H1 (cell line): ENCODE results near the gene RDH5. TPM values are rescaled to one million over a fixed set of nuclear protein-coding genes. Genes with fewer than 3 reads are reported as not detected.

Experiments
- CTCF ChIA-PET: fragments of 300-600 bp; sonication (Branson Sonifier 250); formaldehyde crosslinking; loops from one replicate; lab custom pipeline; 2021; ENCODE audit not compliant: partially characterized antibody; lab: Charles Lee
- POLR2A ChIA-PET: fragments of 300-600 bp; sonication (Branson Sonifier 250); formaldehyde crosslinking; loops from one replicate; lab custom pipeline; 2021; ENCODE audit warnings: inconsistent platforms; ENCODE audit not compliant: partially characterized antibody; lab: Charles Lee
- DNase-seq, 2 experiments: peaks; one replicate each; pipeline versions ENCODE4 v3.0.0 to v3.0.0-alpha.2; 2010 to 2022; ENCODE audit warnings: low spot score in 2 of 2, low read depth in 1 of 2, mixed read lengths in 1 of 2
- FAIRE-seq: peaks from 2 replicates; lab custom pipeline; 2011; peaks lifted over from hg19 to GRCh38; lab: Jason Lieb, UNC
- H2AFZ ChIP-seq: 2 replicates; pipeline ENCODE4 v1.8.1; 2012; ENCODE audit warnings: low read length, inconsistent platforms
- H2AK5ac ChIP-seq: 2 replicates; pipeline ENCODE4 v1.6.1; 2013; ENCODE audit warnings: low read depth, low read length
- H2BK120ac ChIP-seq: replicated peaks from 2 replicates; pipeline ENCODE3; 2013; ENCODE audit warnings: low read depth, low read length, inconsistent platforms
- H2BK12ac ChIP-seq: 2 replicates; pipeline ENCODE4 v1.6.1; 2013; ENCODE audit warnings: low read depth, low read length
- H2BK15ac ChIP-seq: 2 replicates; pipeline ENCODE4 v1.6.1; 2013; ENCODE audit warnings: low read length
- H2BK20ac ChIP-seq: 2 replicates; pipeline ENCODE4 v1.6.1; 2013; ENCODE audit warnings: low read length
- H2BK5ac ChIP-seq: 2 replicates; pipeline ENCODE4 v1.6.1; 2013; ENCODE audit warnings: low read depth, low read length
- H3K14ac ChIP-seq: 2 replicates; pipeline ENCODE4 v1.6.1; 2013; ENCODE audit warnings: inconsistent platforms; ENCODE audit not compliant: insufficient read length
- H3K18ac ChIP-seq: 2 replicates; pipeline ENCODE4 v1.6.1; 2013; ENCODE audit warnings: low read length; ENCODE audit errors: extremely low read depth
- H3K23ac ChIP-seq: 2 replicates; pipeline ENCODE4 v1.6.1; 2013; ENCODE audit warnings: inconsistent platforms; ENCODE audit not compliant: insufficient read length
- H3K23me2 ChIP-seq: 2 replicates; pipeline ENCODE4 v1.6.1; 2013; ENCODE audit warnings: low read depth, low read length
- H3K27ac ChIP-seq: 2 replicates; pipeline ENCODE4 v1.6.1; 2011; ENCODE audit warnings: low read depth, low read length, inconsistent platforms
- H3K27me3 ChIP-seq, 4 experiments: replicated peaks in 1 of 4; 1 replicate in 1 of 4; 2 replicates in 3 of 4; pipeline versions ENCODE4 v1.6.1 to v1.8.1; 2011 to 2013; ENCODE audit warnings: low read length in 3 of 4, mild to moderate bottlenecking in 3 of 4, inconsistent platforms in 2 of 4, mixed read lengths in 2 of 4, moderate library complexity in 1 of 4; ENCODE audit not compliant: control insufficient read depth in 3 of 4, insufficient read depth in 3 of 4; ENCODE audit errors: extremely low read depth in 1 of 4
- H3K36me3 ChIP-seq, 4 experiments: 2 replicates each; pipeline versions ENCODE4 v1.6.1 to v1.8.1; 2011 to 2013; ENCODE audit warnings: mild to moderate bottlenecking in 4 of 4, low read length in 3 of 4, moderate library complexity in 2 of 4, control low read depth in 1 of 4, inconsistent platforms in 1 of 4; ENCODE audit not compliant: insufficient read depth in 4 of 4, control insufficient read depth in 2 of 4
- H3K4ac ChIP-seq: replicated peaks from 2 replicates; pipeline ENCODE3; 2013; ENCODE audit warnings: low read length, low read depth, mixed read lengths, inconsistent platforms; ENCODE audit not compliant: insufficient read length
- H3K4me1 ChIP-seq, 4 experiments: replicated peaks in 1 of 4; 1 replicate in 1 of 4; 2 replicates in 3 of 4; pipeline versions ENCODE4 v1.6.1 to v1.8.1; 2011 to 2013; ENCODE audit warnings: low read length in 3 of 4, inconsistent platforms in 2 of 4, mixed read lengths in 1 of 4; ENCODE audit not compliant: insufficient read depth in 4 of 4, control insufficient read depth in 3 of 4
- H3K4me2 ChIP-seq, 2 experiments: 2 replicates each; pipeline versions ENCODE4 v1.6.1 to v1.8.1; 2011 to 2013; ENCODE audit warnings: low read depth in 2 of 2, low read length in 2 of 2, control low read depth in 1 of 2, inconsistent platforms in 1 of 2, mild to moderate bottlenecking in 1 of 2; ENCODE audit not compliant: insufficient read depth in 1 of 2
- H3K4me3 ChIP-seq, 4 experiments: fragments of 200-600, 300-600 bp in 1 of 4; sonication (generic), shearing (Covaris generic), sonication (Bioruptor Twin) in 1 of 4; 2 replicates each; pipeline versions ENCODE4 v1.5.1 to v1.8.1; 2011 to 2016; ENCODE audit warnings: low read length in 4 of 4, low read depth in 3 of 4, control low read depth in 2 of 4, inconsistent platforms in 2 of 4, mild to moderate bottlenecking in 2 of 4, mixed read lengths in 1 of 4, moderate library complexity in 1 of 4; ENCODE audit not compliant: insufficient read depth in 2 of 4; ENCODE audit errors: extremely low read depth in 1 of 4
- H3K56ac ChIP-seq: replicated peaks from 2 replicates; pipeline ENCODE3; 2013; ENCODE audit warnings: low read depth, mild to moderate bottlenecking, mixed read lengths, low read length, inconsistent platforms; ENCODE audit not compliant: insufficient read length
- H3K79me1 ChIP-seq: 2 replicates; pipeline ENCODE4 v1.6.1; 2013; ENCODE audit warnings: low read depth, low read length, control low read depth
- H3K79me2 ChIP-seq, 2 experiments: 2 replicates each; pipeline versions ENCODE4 v1.6.1 to v1.8.1; 2012 to 2013; ENCODE audit warnings: low read length in 2 of 2, mild to moderate bottlenecking in 2 of 2, inconsistent platforms in 1 of 2; ENCODE audit not compliant: insufficient read depth in 2 of 2, control insufficient read depth in 1 of 2
- H3K9ac ChIP-seq, 4 experiments: replicated peaks in 1 of 4; 1 replicate in 1 of 4; 2 replicates in 3 of 4; pipeline versions ENCODE4 v1.6.1 to v1.8.1; 2011 to 2013; ENCODE audit warnings: low read depth in 3 of 4, low read length in 3 of 4, control low read depth in 2 of 4, mild to moderate bottlenecking in 2 of 4, moderate library complexity in 2 of 4, inconsistent platforms in 1 of 4; ENCODE audit errors: extremely low read depth in 1 of 4
- H3K9me3 ChIP-seq, 2 experiments: 2 replicates each; pipeline versions ENCODE4 v1.6.1 to v1.8.1; 2012 to 2013; ENCODE audit warnings: mild to moderate bottlenecking in 2 of 2, moderate library complexity in 2 of 2, control low read depth in 1 of 2, inconsistent platforms in 1 of 2, low read depth in 1 of 2, low read length in 1 of 2, mixed read lengths in 1 of 2; ENCODE audit not compliant: insufficient read depth in 2 of 2
- H4K20me1 ChIP-seq, 2 experiments: replicated peaks in 1 of 2; 2 replicates each; pipeline versions ENCODE3 to v1.8.1; 2011 to 2013; ENCODE audit warnings: inconsistent platforms in 2 of 2, low read length in 2 of 2, mild to moderate bottlenecking in 1 of 2; ENCODE audit not compliant: insufficient read depth in 2 of 2, control insufficient read depth in 1 of 2
- H4K5ac ChIP-seq: 2 replicates; pipeline ENCODE4 v1.6.1; 2013; ENCODE audit warnings: low read length, low read depth, mixed read lengths, inconsistent platforms; ENCODE audit not compliant: insufficient read length
- H4K8ac ChIP-seq: 2 replicates; pipeline ENCODE4 v1.8.0; 2013; ENCODE audit warnings: mild to moderate bottlenecking, moderate library complexity, low read length, inconsistent platforms; ENCODE audit not compliant: insufficient read depth; ENCODE audit errors: extremely low read depth
- H4K91ac ChIP-seq: replicated peaks from 2 replicates; pipeline ENCODE3; 2013; ENCODE audit warnings: low read length, mixed read lengths, inconsistent platforms; ENCODE audit not compliant: insufficient read length
- ASH2L ChIP-seq: fragments of 200-600, 300-600 bp; sonication (generic); IDR thresholded peaks from one replicate; pipeline ENCODE4 v1.7.1; 2017; ENCODE audit warnings: low read length
- CBX8 ChIP-seq: fragments of 300-800, 300-1000 bp; sonication (generic); IDR thresholded peaks from 2 replicates; pipeline ENCODE4 v1.7.1; 2016; ENCODE audit warnings: low read depth, low read length, borderline replicate concordance
- CHD2 ChIP-seq: IDR thresholded peaks from 2 replicates; pipeline ENCODE4 v1.6.1; 2012; ENCODE audit warnings: low read length, improper control_type of control experiment
- EZH2 ChIP-seq: fragments of 200-600 bp; sonication (generic); IDR thresholded peaks from 2 replicates; pipeline ENCODE4 v1.7.1; 2012; ENCODE audit warnings: low read depth, mild to moderate bottlenecking, moderate library complexity, low read length, inconsistent platforms; ENCODE audit not compliant: severe bottlenecking
- GABPA ChIP-seq: IDR thresholded peaks from 2 replicates; pipeline ENCODE4 v1.6.1; 2011; ENCODE audit warnings: mild to moderate bottlenecking, low read length, moderate library complexity, borderline replicate concordance; ENCODE audit not compliant: insufficient read depth
- JUN ChIP-seq: IDR thresholded peaks from 2 replicates; pipeline ENCODE4 v1.6.1; 2011; ENCODE audit warnings: low read depth, mild to moderate bottlenecking, improper control_type of control experiment, low read length
- MAFK ChIP-seq: IDR thresholded peaks from 2 replicates; pipeline ENCODE4 v1.6.1; 2012; ENCODE audit warnings: low read depth, mild to moderate bottlenecking, improper control_type of control experiment, low read length
- MAX ChIP-seq: IDR thresholded peaks from 2 replicates; pipeline ENCODE4 v1.6.1; 2012; ENCODE audit warnings: inconsistent platforms
- RBBP5 ChIP-seq: IDR thresholded peaks from 2 replicates; pipeline ENCODE4 v1.7.1; 2012; ENCODE audit warnings: low read depth, mild to moderate bottlenecking, inconsistent platforms, low read length, moderate library complexity, borderline replicate concordance
- TAF7 ChIP-seq: optimal IDR thresholded peaks from 2 replicates; pipeline ENCODE3; 2011; ENCODE audit warnings: low read depth, mild to moderate bottlenecking, inconsistent platforms, low read length, moderate library complexity, borderline replicate concordance
- TBP ChIP-seq: IDR thresholded peaks from 2 replicates; pipeline ENCODE4 v1.6.1; 2011; ENCODE audit warnings: low read depth, low read length, improper control_type of control experiment
- YY1 ChIP-seq: IDR thresholded peaks from 2 replicates; pipeline ENCODE4 v1.6.1; 2011; ENCODE audit warnings: low read depth, mild to moderate bottlenecking, low read length
- ZNF274 ChIP-seq: IDR thresholded peaks from 2 replicates; pipeline ENCODE4 v1.7.0; 2012; ENCODE audit warnings: low read length, borderline replicate concordance; ENCODE audit errors: extremely low read depth
- WGBS, 2 experiments: shearing (Covaris generic) in 1 of 2; methylation state at CpG; one replicate each; pipeline versions ENCODE4 v1.1.6 to v1.1.7; 2013 to 2015; ENCODE audit warnings: low lambda C conversion rate in 2 of 2, mixed read lengths in 2 of 2, inconsistent platforms in 1 of 2, low coverage in 1 of 2, missing lambda C conversion rate in 1 of 2; ENCODE audit not compliant: insufficient replicate concordance in 2 of 2, insufficient coverage in 1 of 2, insufficient read length in 1 of 2; ENCODE audit errors: extremely low coverage in 1 of 2, missing lambda C conversion rate in 1 of 2; 5-methylcytosine and 5-hydroxymethylcytosine counted together
- polyA plus RNA-seq, 7 experiments: library from polyadenylated mRNA; depleted of rRNA in 3 of 7; stranded (reverse) in 5 of 7; unstranded in 2 of 7; fragments of >200 nt in 5 of 7; fragments of 200-250 nt in 2 of 7; gene quantifications; 1 replicate in 5 of 7; 2 replicates in 1 of 7; 4 replicates in 1 of 7; pipeline versions ENCODE4 v1.2.1 to v1.2.3, GENCODE V29; 2011 to 2013; ENCODE audit warnings: missing spikeins in 2 of 7, mixed read lengths in 2 of 7
- total RNA-seq: library from RNA; stranded (reverse); fragmentation: NEBNext Ultra II Directional; extraction: Animal tissue kit (Norgen Biotek cat#: 25700); gene quantifications from 2 replicates; pipeline ENCODE4 v1.2.1, GENCODE V29; 2021
- TF ChIP-seq, protein P1 (sequence below): IDR thresholded peaks from 2 replicates; pipeline ENCODE4 v1.6.1; 2011; ENCODE audit warnings: low read depth, mild to moderate bottlenecking, low read length; ENCODE audit not compliant: insufficient read depth

RDH5 gene
- total and polyA plus RNA-seq, 2 of the 8 experiments (the other 6 are each of a cell fraction or from before 2014, with no cell fraction given): 4.2 to 6.0 TPM

DNA sequence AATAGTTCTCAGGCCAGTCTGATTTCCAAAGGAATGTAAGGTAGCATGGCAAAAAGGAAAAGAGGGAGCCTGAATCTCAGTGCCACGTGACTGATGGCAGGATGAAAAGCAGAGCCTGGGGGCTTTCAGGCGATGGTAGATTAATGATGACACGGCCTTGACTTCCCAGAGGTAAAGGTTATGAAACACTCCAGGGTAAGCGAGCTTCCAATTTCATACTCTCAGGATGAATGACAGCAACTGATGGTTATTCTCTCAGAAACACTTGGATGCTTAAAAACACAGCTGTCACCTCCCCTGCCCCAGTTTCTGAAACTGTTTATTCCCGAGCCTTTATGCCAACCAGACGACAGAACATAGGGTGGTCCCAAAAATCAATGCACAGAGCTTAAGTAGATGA, 51.5 kb downstream of the RDH5 start:
- no peaks in the 10 kb centered on the region for H3K9me3 ChIP-seq
- CTCF ChIA-PET: interaction anchor here (0.6 to 4.1 kb wide), 9 partner anchors 9 to 212 kb away, joined by 3 to 25 read pairs (median 8); no protein-coding TSS in a partner anchor
- TF ChIP-seq JUN (no peak), GABPA (no peak), CHD2 (no peak), CBX8 (no peak), TBP (no peak), MAX (no peak), ASH2L (no peak), YY1 (no peak), ZNF274 (no peak), MAFK (no peak), EZH2 (no peak), RBBP5 (no peak), TAF7 (no peak)
- TF ChIP-seq, protein P1, sequence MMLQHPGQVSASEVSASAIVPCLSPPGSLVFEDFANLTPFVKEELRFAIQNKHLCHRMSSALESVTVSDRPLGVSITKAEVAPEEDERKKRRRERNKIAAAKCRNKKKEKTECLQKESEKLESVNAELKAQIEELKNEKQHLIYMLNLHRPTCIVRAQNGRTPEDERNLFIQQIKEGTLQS: no peak

More for the DNA sequence above, 51.5 kb downstream of the RDH5 start:
- no peak overlapping the region for H2BK120ac ChIP-seq
- H3K14ac ChIP-seq: no peak overlapping the region
- H3K4me2 ChIP-seq: no peak overlapping the region
- peaks cover 4% of the 10 kb centered on the region for H3K79me1 ChIP-seq
- H3K18ac ChIP-seq: no peak overlapping the region
- no peak overlapping the region for H2AFZ ChIP-seq
- H2BK15ac ChIP-seq: no peak overlapping the region
- H4K91ac ChIP-seq: no peak overlapping the region
- no peaks in the 10 kb centered on the region for H3K27me3 ChIP-seq
- H3K56ac ChIP-seq: no peak overlapping the region
- H3K4ac ChIP-seq: no peak overlapping the region
- no peak overlapping the region for H2BK5ac ChIP-seq
- H3K27ac ChIP-seq: no peak overlapping the region
- peaks cover 5 to 7% of the 10 kb centered on the region in 2 experiments for H4K20me1 ChIP-seq
- FAIRE-seq: no peak
- no peak overlapping the region for H3K23ac ChIP-seq
- H3K79me2 ChIP-seq: no peaks in the 10 kb centered on the region
- H3K36me3 ChIP-seq: peaks cover 2 to 40% (median 6%) of the 10 kb centered on the region in 4 experiments
- no peak overlapping the region for H4K5ac ChIP-seq
- no peaks in the 10 kb centered on the region; the same call in 1 of the 2 replicates for H3K23me2 ChIP-seq
- 92% methylated on average over 6 of the region's 6 CpGs; no CpG with 5 or more reads in 1 of the 2 experiments for WGBS, 2 experiments
- H3K4me3 ChIP-seq: no peak overlapping the region
- no peaks in the 10 kb centered on the region for H3K4me1 ChIP-seq
- H2AK5ac ChIP-seq: no peak overlapping the region
- DNase-seq: no peak
- H2BK20ac ChIP-seq: no peak overlapping the region
- H2BK12ac ChIP-seq: no peak overlapping the region
- POLR2A ChIA-PET: interaction anchor here (0.8 to 46.5 kb wide), 10 partner anchors 9 to 224 kb away, joined by 3 to 809 read pairs (median 4); partner anchors contain the start of genes CD63, GDF11 and ORMDL2
- no peak overlapping the region for H4K8ac ChIP-seq
- no peak overlapping the region for H3K9ac ChIP-seq
